ENCODE measurements around the gene CST3.

Gene CST3

DNA sequence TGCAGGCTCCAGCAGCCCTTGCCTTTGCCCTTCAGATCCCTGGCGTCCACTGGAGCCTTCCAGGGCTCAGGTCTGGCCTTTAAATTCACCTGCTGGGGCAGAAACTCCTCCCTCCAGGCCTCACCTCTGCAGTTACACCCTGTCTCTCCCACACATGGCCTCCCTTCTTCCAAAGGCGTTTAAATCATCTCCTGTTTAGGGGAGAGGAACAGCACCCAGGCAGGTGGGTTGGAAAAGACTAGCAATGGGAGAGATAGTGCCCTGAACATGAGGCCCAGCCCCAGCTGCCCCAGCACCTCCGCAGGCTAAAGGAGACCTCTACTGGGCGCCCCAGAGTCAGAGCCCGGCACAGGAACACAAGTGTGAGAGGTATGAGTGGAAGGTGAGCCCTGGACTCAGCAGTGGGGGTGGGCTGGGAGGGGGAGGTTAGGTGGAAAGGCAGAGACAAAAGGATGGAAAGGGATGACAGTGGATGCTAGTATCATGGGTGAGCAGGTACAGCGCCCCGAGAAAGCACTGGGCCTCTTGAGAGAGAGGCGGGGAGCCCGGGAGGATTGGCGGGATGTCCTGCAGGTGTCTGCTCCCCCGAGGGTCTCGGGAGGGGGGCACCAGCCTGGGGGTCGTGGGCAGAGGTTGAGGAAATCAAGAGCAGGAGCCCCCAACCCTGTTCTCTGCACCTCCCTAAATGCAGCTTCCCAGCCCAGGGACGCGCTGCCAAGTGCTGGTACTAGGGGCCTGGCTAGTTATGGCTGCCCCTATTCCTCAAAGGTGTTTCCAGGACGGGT lies 31.7 kb downstream of the CST3 start, which contains the start of gene CST9:
CST9 (minus strand) TSS at position 51 of the 785 bp plus-strand sequence. CDS start 53 bp downstream, outside the sequence.
- no peak for DNase-seq (ENCODE audit: low spot score)
- POLR2A ChIA-PET (ENCODE audit: low non-redundant PET) = no interaction called here
- CTCF ChIA-PET = interaction anchor here (0.8 to 1.3 kb wide), 5 partner anchors 159 to 192 kb away, joined by 3 to 13 read pairs (median 4); no protein-coding TSS in a partner anchor
- H3K27ac ChIP-seq = no peak within 1 kb of the TSS
- TF ChIP-seq, protein P1, sequence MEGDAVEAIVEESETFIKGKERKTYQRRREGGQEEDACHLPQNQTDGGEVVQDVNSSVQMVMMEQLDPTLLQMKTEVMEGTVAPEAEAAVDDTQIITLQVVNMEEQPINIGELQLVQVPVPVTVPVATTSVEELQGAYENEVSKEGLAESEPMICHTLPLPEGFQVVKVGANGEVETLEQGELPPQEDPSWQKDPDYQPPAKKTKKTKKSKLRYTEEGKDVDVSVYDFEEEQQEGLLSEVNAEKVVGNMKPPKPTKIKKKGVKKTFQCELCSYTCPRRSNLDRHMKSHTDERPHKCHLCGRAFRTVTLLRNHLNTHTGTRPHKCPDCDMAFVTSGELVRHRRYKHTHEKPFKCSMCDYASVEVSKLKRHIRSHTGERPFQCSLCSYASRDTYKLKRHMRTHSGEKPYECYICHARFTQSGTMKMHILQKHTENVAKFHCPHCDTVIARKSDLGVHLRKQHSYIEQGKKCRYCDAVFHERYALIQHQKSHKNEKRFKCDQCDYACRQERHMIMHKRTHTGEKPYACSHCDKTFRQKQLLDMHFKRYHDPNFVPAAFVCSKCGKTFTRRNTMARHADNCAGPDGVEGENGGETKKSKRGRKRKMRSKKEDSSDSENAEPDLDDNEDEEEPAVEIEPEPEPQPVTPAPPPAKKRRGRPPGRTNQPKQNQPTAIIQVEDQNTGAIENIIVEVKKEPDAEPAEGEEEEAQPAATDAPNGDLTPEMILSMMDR (conservative IDR thresholded peaks at IDR 0.05; ENCODE audit: low read depth) = no peak

DNA sequence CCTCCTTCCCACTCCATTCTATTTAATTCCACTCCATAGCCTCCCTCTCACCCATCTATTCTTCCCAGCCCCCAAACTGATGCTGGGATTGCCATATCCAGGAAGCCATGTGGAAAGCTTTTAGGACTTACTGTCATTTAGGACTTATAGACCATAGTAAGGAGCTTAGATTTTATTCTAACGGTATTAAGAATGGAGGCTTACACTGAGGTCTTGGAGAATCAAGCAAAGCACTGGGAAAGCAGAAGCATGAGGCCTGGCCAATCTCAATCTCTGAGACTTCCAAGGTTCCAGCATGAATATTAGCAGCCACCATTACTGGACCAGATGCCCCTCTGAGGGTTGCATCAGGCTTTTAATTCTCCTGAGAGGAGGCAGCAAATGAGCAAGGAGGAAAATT lies 33.4 kb downstream of the CST3 start:
- TF ChIP-seq, protein P1 (conservative IDR thresholded peaks at IDR 0.05; ENCODE audit: low read depth) = no peak

DNA sequence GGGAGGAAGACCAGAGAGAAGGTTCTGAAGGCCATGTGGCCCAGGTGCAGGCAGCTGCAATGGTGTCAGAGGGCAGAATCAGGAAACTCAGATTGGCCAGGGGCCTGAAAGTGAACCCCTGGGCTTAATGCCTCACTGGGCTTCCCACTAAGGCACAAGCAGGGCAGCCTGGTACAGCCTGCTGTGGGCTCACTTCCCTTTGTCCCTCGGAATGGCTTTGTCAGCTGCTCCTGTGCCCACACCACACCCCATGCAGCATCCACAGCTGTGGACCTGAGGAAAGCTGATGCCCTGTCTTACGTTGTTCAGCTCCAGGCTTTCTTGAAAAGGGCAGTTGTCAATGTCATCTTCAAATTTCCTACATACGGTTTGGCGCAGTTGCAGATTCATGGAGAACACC lies 34.4 kb downstream of the CST3 start:
- TF ChIP-seq, protein P1 (conservative IDR thresholded peaks at IDR 0.05; ENCODE audit: low read depth) = no peak
- ChIA-PET POLR2A (ENCODE audit: low non-redundant PET) (no interaction called here), CTCF (interaction anchor here (3.9 kb wide), 1 partner anchor 161 kb away, joined by 21 read pairs; no protein-coding TSS in a partner anchor)
- H3K27ac ChIP-seq = no peak overlapping the region
- DNase-seq (ENCODE audit: low spot score) = no peak

More for the DNA sequence above, 33.4 kb downstream of the CST3 start:
- no peak overlapping the region for H3K27ac ChIP-seq
- POLR2A ChIA-PET (ENCODE audit: low non-redundant PET) = no interaction called here
- CTCF ChIA-PET = interaction anchor here (3.9 kb wide), 1 partner anchor 162 kb away, joined by 21 read pairs; no protein-coding TSS in a partner anchor
- no peak for DNase-seq (ENCODE audit: low spot score)

DNA sequence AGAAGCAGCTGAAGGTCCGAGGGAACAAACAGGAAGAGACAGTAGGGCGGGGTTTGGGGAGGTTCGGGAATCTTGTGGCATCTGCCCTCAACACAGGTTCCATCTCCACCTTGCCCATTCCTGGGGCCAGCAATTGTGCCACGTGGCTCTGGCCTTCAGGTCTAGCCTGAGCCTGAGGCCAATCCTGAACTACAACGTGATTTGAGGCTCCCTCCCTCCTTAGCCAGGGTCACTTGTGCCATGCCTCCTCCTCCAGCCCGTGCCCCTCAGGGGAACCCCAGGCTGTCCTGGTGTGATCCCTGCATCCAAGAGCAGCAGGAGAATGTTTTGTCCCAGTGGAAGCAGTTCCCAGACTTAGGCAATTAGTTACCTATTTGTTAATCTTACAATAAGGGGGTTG lies 35.1 kb downstream of the CST3 start:
- DNase-seq (ENCODE audit: low spot score) = no peak
- TF ChIP-seq, protein P1 (conservative IDR thresholded peaks at IDR 0.05; ENCODE audit: low read depth) = no peak
- no peak overlapping the region for H3K27ac ChIP-seq
- POLR2A ChIA-PET (ENCODE audit: low non-redundant PET) = no interaction called here
- CTCF ChIA-PET = interaction anchor here (3.9 kb wide), 1 partner anchor 161 kb away, joined by 21 read pairs; no protein-coding TSS in a partner anchor

DNA sequence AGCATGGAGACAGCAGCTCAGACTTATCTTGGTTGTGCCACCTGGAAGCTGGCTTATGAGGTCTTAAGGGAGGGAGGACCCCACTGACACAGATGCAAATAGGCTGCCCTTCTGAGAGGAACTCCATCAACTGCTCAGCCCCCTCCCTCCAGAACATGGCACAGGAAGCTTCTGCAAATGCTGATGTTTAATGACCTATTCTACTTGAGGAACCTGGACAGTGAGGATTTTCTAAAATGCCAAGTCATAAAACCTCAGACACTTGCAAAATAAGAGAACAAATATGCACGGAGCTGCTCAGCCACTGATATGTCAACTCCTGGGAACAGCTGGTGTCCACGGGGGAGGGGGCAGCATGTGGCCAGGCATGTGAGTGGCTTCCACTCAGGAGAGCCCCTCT lies 35.5 kb downstream of the CST3 start:
- CTCF ChIA-PET = interaction anchor here (3.9 kb wide), 1 partner anchor 160 kb away, joined by 21 read pairs; no protein-coding TSS in a partner anchor
- TF ChIP-seq, protein P1 (conservative IDR thresholded peaks at IDR 0.05; ENCODE audit: low read depth) = no peak
- DNase-seq (ENCODE audit: low spot score) = no peak
- no peak overlapping the region for H3K27ac ChIP-seq
- POLR2A ChIA-PET (ENCODE audit: low non-redundant PET) = no interaction called here

DNA sequence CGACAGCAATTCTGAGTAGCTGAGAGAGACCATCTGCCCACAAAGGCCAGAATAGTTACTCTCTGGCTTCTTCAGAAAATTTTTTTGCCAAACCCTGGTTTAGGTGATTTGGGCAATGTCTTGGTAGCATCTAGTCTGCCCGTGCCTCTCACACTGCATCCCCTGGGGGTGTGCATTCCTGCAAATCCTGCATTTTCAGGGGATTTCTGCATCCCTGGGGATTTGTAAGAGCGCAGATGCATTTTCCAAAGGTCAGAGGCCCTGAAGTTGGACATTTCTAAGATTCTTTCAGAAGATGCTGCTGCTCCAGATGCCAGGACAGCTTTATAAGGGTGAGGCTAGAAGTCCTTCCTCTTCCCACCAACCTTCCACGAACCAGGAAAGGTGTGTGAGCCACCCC lies 36.0 kb downstream of the CST3 start:
- DNase-seq (ENCODE audit: low spot score) = no peak

More for the DNA sequence above, 36.0 kb downstream of the CST3 start:
- no peak overlapping the region for H3K27ac ChIP-seq
- ChIA-PET CTCF (interaction anchor here (0.6 to 3.9 kb wide), 2 partner anchors 159 to 160 kb away, joined by 3 to 21 read pairs; no protein-coding TSS in a partner anchor), POLR2A (ENCODE audit: low non-redundant PET) (no interaction called here)
- TF ChIP-seq, protein P1 (conservative IDR thresholded peaks at IDR 0.05; ENCODE audit: low read depth) = no peak
